ENCODE measurements around the gene ANKUB1. TPM values are rescaled to one million over a fixed set of nuclear protein-coding genes. Genes with fewer than 3 reads are reported as not detected.

Gene ANKUB1
- total RNA-seq, 4 donors from 2014 or later, result 0.13 TPM; not detected in 3

DNA sequence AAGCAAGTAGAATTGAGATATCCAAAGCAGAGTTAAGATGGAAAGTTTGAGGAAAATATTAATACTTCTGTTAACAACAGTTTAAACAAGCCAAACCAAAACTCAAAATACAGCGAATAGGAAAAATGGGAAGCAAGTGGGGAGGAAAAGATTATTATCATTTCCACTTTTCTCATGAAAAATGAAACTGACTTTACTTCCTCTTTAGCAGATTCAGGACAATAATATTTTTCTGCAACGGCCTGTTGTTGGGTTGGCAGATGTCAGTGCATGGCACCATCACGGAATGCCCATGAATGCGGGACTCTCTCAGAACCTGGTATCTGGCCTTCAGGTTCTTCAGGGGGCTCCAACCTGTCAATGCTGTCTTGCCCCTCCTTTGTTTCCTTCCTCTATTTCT is 11.1 kb downstream of the ANKUB1 start:
- intact Hi-C loops (cut with DNase I), result no loop called here
- H3K27me3 ChIP-seq, result no peaks in the 10 kb centered on the region
- TF ChIP-seq, protein P1, sequence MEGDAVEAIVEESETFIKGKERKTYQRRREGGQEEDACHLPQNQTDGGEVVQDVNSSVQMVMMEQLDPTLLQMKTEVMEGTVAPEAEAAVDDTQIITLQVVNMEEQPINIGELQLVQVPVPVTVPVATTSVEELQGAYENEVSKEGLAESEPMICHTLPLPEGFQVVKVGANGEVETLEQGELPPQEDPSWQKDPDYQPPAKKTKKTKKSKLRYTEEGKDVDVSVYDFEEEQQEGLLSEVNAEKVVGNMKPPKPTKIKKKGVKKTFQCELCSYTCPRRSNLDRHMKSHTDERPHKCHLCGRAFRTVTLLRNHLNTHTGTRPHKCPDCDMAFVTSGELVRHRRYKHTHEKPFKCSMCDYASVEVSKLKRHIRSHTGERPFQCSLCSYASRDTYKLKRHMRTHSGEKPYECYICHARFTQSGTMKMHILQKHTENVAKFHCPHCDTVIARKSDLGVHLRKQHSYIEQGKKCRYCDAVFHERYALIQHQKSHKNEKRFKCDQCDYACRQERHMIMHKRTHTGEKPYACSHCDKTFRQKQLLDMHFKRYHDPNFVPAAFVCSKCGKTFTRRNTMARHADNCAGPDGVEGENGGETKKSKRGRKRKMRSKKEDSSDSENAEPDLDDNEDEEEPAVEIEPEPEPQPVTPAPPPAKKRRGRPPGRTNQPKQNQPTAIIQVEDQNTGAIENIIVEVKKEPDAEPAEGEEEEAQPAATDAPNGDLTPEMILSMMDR (IDR thresholded peaks at IDR 0.05), result no peak
- no peak for TF ChIP-seq POLR2A (IDR thresholded peaks at IDR 0.05; ENCODE audit: low read depth)
- TF ChIP-seq POLR2AphosphoS5 (IDR thresholded peaks at IDR 0.05), result no peak
- TF ChIP-seq EP300 (IDR thresholded peaks at IDR 0.05), result no peak
- 84% methylated on average over 4 of the region's 4 CpGs for WGBS
- no peak overlapping the region for H3K27ac ChIP-seq (replicated peaks in 1 of 4)
- peaks cover 5 to 20% (median 11%) of the 10 kb centered on the region in 4 donors for H3K4me1 ChIP-seq
- no peaks in the 10 kb centered on the region for H3K36me3 ChIP-seq
- H3K9me3 ChIP-seq, result no peaks in the 10 kb centered on the region
- H3K4me3 ChIP-seq, result no peak overlapping the region
- DNase-seq (ENCODE audit: extremely low spot score), result no peak

DNA sequence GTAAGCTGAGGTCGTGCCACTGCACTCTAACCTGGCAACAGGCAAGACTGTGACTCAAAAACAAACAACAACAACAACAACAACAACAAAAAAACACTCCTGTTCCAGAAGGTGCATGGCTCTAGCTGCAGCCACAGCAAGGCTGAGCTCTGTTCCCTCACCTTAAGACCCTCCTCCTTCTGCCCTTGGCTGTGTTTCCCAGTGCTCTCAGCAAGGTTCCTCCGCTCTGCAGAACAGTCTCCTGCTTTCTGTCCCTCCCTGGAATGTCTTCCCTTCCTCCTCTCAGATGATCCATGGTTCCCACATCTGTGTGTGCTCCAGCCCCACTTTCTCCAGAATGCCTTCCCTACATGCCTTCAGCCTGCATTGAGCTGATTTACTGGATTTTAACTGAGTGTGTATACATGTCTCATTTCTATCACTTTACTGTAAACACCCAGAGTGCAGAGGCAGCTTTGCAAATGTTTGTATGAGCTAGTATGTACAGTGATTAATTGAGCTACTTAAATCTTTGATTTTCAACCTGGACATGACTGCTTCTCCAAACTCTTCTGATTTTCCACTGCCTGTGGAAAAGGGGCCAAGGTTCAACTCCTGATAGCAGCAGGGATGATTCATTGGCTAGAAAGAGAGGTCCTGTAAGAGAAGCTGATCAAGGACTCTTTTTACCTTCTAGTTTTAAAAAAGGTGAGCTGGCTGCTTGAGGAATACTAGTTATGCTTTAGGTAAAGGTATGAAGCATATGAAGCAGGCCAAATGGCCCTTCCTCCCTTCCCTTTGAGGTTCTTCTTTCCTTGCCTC is 14.7 kb downstream of the ANKUB1 start:
- TF ChIP-seq POLR2AphosphoS5 (IDR thresholded peaks at IDR 0.05) (no peak), EP300 (IDR thresholded peaks at IDR 0.05) (no peak), POLR2A (IDR thresholded peaks at IDR 0.05; ENCODE audit: low read depth) (no peak)
- TF ChIP-seq, protein P1 (IDR thresholded peaks at IDR 0.05), result no peak
- peaks cover 0 to 4% (median 0%) of the 10 kb centered on the region in 4 donors for H3K4me1 ChIP-seq
- H3K36me3 ChIP-seq, result no peaks in the 10 kb centered on the region
- no peaks in the 10 kb centered on the region for H3K9me3 ChIP-seq
- 72% methylated on average over 2 of the region's 2 CpGs for WGBS
- intact Hi-C loops (cut with DNase I), result no loop called here
- H3K27me3 ChIP-seq, result no peaks in the 10 kb centered on the region
- no peak overlapping the region for H3K4me3 ChIP-seq
- no peak overlapping the region for H3K27ac ChIP-seq (replicated peaks in 1 of 4)
- DNase-seq (ENCODE audit: extremely low spot score), result no peak

DNA sequence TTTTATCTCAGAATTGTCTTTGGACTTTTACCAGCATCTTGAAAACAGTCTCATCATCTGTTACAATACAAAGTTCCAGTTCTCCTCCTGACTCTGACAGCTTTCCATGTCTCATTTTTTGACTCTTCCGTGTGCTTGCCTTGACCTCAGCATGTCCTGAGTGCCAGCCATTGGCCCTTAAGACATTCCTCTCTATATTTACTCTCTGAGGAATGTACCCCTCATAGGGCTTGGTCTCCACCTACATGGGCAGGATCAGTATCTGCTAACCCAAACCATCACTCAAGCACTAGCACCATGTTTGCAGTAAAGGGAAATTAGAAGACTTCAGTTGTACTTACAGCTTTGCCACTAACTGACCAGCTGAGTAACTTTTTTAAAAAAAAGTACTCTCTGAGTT is 16.2 kb downstream of the ANKUB1 start:
- no peak for DNase-seq (ENCODE audit: extremely low spot score)
- WGBS, result 69% methylated on average over 1 of the region's 1 CpG
- H3K4me1 ChIP-seq, result peaks cover 0 to 4% (median 0%) of the 10 kb centered on the region in 4 donors

DNA sequence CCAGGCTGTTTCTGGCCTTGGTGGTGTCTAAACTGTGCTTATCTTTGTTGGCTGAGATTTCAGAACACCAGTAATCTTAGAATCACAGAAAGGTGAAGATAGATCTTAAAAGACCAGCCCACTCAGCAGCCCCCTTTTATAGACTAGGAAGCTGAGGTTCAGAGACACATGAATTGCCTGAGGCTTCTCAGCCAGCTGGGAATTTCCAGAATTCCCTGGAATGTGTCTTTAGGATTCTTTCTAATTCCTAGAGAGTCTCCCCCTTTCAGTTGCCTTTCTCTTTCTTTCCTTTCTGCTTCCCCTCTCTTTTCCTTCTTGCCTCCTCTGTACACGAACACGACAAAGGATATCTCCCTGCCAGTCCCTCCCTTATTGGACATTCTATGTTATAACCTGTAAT is 19.5 kb downstream of the ANKUB1 start:
- Histone ChIP-seq H3K4me3 (no peak overlapping the region), H3K27ac (replicated peaks in 1 of 4) (no peak overlapping the region), H3K4me1 (peaks cover 0 to 4% (median 0%) of the 10 kb centered on the region in 4 donors), H3K9me3 (no peaks in the 10 kb centered on the region), H3K27me3 (peaks cover 0 to 7% (median 0%) of the 10 kb centered on the region in 4 donors), H3K36me3 (no peaks in the 10 kb centered on the region)
- TF ChIP-seq POLR2AphosphoS5 (IDR thresholded peaks at IDR 0.05) (no peak), EP300 (IDR thresholded peaks at IDR 0.05) (no peak), POLR2A (IDR thresholded peaks at IDR 0.05; ENCODE audit: low read depth) (no peak)
- TF ChIP-seq, protein P1 (IDR thresholded peaks at IDR 0.05), result no peak
- WGBS, result 71% methylated on average over 2 of the region's 2 CpGs
- no peak for DNase-seq (ENCODE audit: extremely low spot score)
- intact Hi-C loops (cut with DNase I), result no loop called here

More for the DNA sequence above, 16.2 kb downstream of the ANKUB1 start:
- intact Hi-C loops (cut with DNase I), result no loop called here
- no peaks in the 10 kb centered on the region for H3K36me3 ChIP-seq
- no peak overlapping the region for H3K4me3 ChIP-seq
- no peaks in the 10 kb centered on the region for H3K27me3 ChIP-seq
- H3K27ac ChIP-seq (replicated peaks in 1 of 4), result no peak overlapping the region
- TF ChIP-seq POLR2AphosphoS5 (IDR thresholded peaks at IDR 0.05) (no peak), POLR2A (IDR thresholded peaks at IDR 0.05; ENCODE audit: low read depth) (no peak), EP300 (IDR thresholded peaks at IDR 0.05) (no peak)
- TF ChIP-seq, protein P1 (IDR thresholded peaks at IDR 0.05), result no peak
- no peaks in the 10 kb centered on the region for H3K9me3 ChIP-seq
